CD4-positive, alpha-beta T cell (primary cell): ENCODE data around the gene GDAP1L1. TPM values are rescaled to one million over a fixed set of nuclear protein-coding genes. Genes with fewer than 3 reads are reported as not detected.
"Not testable (repeated sequence)": the region's sequence is repeated elsewhere in the genome, so short reads cannot be mapped to it uniquely, and the experiment has no call there.

Experiments used
- ATAC-seq: fragments of 200-7000 bp; cut with Tn5 transposase; one replicate; pipeline ENCODE4 v1.10.0; 2022; ENCODE audit warnings: mild to moderate bottlenecking; ENCODE audit not compliant: poor library complexity
- CTCF ChIA-PET: fragments of 350-600 bp; sonication (Branson Sonifier 250); formaldehyde crosslinking; loops from one replicate; lab custom pipeline; 2021; ENCODE audit warnings: antibody characterized with exemption, inconsistent platforms; lab: Charles Lee
- POLR2A ChIA-PET: fragments of 350-600 bp; sonication (Branson Sonifier 250); formaldehyde crosslinking; loops from one replicate; lab custom pipeline; 2021; ENCODE audit warnings: antibody characterized with exemption, inconsistent platforms; lab: Charles Lee
- DNase-seq, 14 experiments: peaks; one replicate each; pipeline ENCODE4 v3.0.0-alpha.2; 2013 to 2020; ENCODE audit warnings: mixed read lengths in 2 of 14
- H3K27ac ChIP-seq, 2 donors: one replicate each; pipeline versions ENCODE4 v1.5.1 to v1.7.0; 2013; ENCODE audit warnings: low read length in 2 of 2, low read depth in 1 of 2, mild to moderate bottlenecking in 1 of 2
- H3K27me3 ChIP-seq, 2 experiments: 1 replicate in 1 of 2; 2 replicates in 1 of 2; pipeline versions ENCODE4 v1.6.1 to v1.7.0; 2013; ENCODE audit warnings: low read length in 2 of 2, control low read depth in 1 of 2, mild to moderate bottlenecking in 1 of 2, moderate library complexity in 1 of 2; ENCODE audit not compliant: insufficient read depth in 2 of 2, control insufficient read depth in 1 of 2
- H3K36me3 ChIP-seq: one replicate; pipeline ENCODE4 v1.6.1; 2013; ENCODE audit warnings: low read length, control low read depth; ENCODE audit not compliant: insufficient read depth
- H3K4me1 ChIP-seq: one replicate; pipeline ENCODE4 v1.6.1; 2013; ENCODE audit warnings: low read length, control low read depth; ENCODE audit not compliant: insufficient read depth
- H3K4me3 ChIP-seq: one replicate; pipeline ENCODE4 v1.5.1; 2013; ENCODE audit warnings: mild to moderate bottlenecking, low read length, moderate library complexity
- H3K9me3 ChIP-seq, 2 experiments: 1 replicate in 1 of 2; 2 replicates in 1 of 2; pipeline versions ENCODE4 v1.6.1 to v1.7.0; 2013; ENCODE audit warnings: low read length in 2 of 2, mild to moderate bottlenecking in 2 of 2, control low read depth in 1 of 2, moderate library complexity in 1 of 2; ENCODE audit not compliant: control insufficient read depth in 1 of 2, insufficient read depth in 1 of 2
- H3K27ac Mint-ChIP-seq: one replicate; pipeline ENCODE4 v1.8.0; 2020; ENCODE audit warnings: mixed read lengths
- H3K27me3 Mint-ChIP-seq: one replicate; pipeline ENCODE4 v1.8.0; 2021; ENCODE audit warnings: mixed read lengths
- H3K36me3 Mint-ChIP-seq: one replicate; pipeline ENCODE4 v1.8.0; 2021; ENCODE audit warnings: low read depth, mixed read lengths
- H3K4me1 Mint-ChIP-seq: one replicate; pipeline ENCODE4 v1.8.0; 2021; ENCODE audit warnings: low read depth, mixed read lengths
- H3K4me3 Mint-ChIP-seq: one replicate; pipeline ENCODE4 v1.8.0; 2020; ENCODE audit warnings: mild to moderate bottlenecking, mixed read lengths
- H3K9me3 Mint-ChIP-seq: one replicate; pipeline ENCODE4 v1.8.0; 2020; ENCODE audit warnings: mixed read lengths
- CTCF ChIP-seq: fragments of 200-600 bp; IDR thresholded peaks from one replicate; pipeline ENCODE4 v1.8.0; 2022; ENCODE audit warnings: antibody characterized with exemption, mild to moderate bottlenecking
- intact Hi-C, 2 experiments: fragments of 100-400 bp; cut with DNase I in 1 of 2; cut with micrococcal nuclease in 1 of 2; formaldehyde crosslinking; loops; one replicate each; pipeline versions ENCODE4 v1.15.1 to v1.9.0; 2023 to 2025; cut with DNase I, micrococcal nuclease
- total RNA-seq, 174 experiments: library from RNA in 2 of 174; stranded (reverse) in 2 of 174; gene quantifications; one replicate each; pipeline ENCODE4 v1.2.3 and lab custom pipeline; 2021 to 2026

GDAP1L1 gene
- total RNA-seq, 2 experiments from 2014 or later, result not detected

GRCh38 chr20:44291754-44292153 lies 44.6 kb downstream of the GDAP1L1 start:
- POLR2A ChIA-PET, result no interaction called here
- peaks cover 3% of the 10 kb centered on the region for H3K36me3 ChIP-seq
- H3K4me1 ChIP-seq, result no peaks in the 10 kb centered on the region
- CTCF ChIA-PET, result no interaction called here
- no peaks in the 10 kb centered on the region for H3K27me3 ChIP-seq
- no peak for TF ChIP-seq CTCF
- no peak overlapping the region for H3K27ac ChIP-seq
- intact Hi-C loops, result no loop called here
- H3K9me3 ChIP-seq, result no peaks in the 10 kb centered on the region
- Mint-ChIP-seq H3K27me3 (no peaks in the 10 kb centered on the region), H3K9me3 (no peaks in the 10 kb centered on the region), H3K27ac (no peak overlapping the region), H3K4me1 (no peaks in the 10 kb centered on the region), H3K4me3 (no peak overlapping the region), H3K36me3 (peaks cover 27% of the 10 kb centered on the region)
- ATAC-seq (no peak), DNase-seq (no peak)
- H3K4me3 ChIP-seq, result no peak overlapping the region

DNA sequence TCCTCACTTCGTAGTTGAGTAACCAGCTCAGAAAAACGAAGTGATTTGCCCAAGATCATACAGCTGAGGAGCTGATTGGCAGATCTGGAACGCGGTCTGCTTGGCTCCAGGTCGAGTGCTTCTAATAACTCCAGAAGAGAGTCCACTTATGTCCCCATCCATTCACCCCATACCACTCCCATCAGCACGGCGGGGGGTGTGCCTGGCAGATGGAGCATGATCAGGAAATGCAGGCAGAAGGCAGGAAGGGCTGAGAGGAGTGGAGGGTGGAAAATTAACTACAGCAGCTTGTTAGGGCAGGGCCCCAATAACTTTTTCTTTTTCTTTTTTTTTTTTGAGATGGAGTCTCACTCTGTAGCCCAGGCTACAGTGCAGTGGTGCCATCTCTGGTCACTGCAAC lies 48.9 kb downstream of the GDAP1L1 start:
- CTCF ChIA-PET, result interaction anchor here (1.4 kb wide), 1 partner anchor 15 kb away, joined by 3 read pairs; the partner anchor contains the start of gene FITM2
- ATAC-seq, result no peak
- intact Hi-C loops, result no loop called here
- Mint-ChIP-seq H3K4me1 (no peaks in the 10 kb centered on the region), H3K27ac (no peak overlapping the region), H3K27me3 (no peaks in the 10 kb centered on the region), H3K4me3 (no peak overlapping the region), H3K36me3 (peaks cover 6% of the 10 kb centered on the region), H3K9me3 (no peaks in the 10 kb centered on the region)
- Histone ChIP-seq H3K4me1 (no peaks in the 10 kb centered on the region), H3K36me3 (no peaks in the 10 kb centered on the region), H3K27ac (no peak overlapping the region), H3K4me3 (no peak overlapping the region), H3K27me3 (no peaks in the 10 kb centered on the region), H3K9me3 (no peaks in the 10 kb centered on the region)
- TF ChIP-seq CTCF, result no peak
- POLR2A ChIA-PET, result no interaction called here
- DNase-seq, result no peak

DNA sequence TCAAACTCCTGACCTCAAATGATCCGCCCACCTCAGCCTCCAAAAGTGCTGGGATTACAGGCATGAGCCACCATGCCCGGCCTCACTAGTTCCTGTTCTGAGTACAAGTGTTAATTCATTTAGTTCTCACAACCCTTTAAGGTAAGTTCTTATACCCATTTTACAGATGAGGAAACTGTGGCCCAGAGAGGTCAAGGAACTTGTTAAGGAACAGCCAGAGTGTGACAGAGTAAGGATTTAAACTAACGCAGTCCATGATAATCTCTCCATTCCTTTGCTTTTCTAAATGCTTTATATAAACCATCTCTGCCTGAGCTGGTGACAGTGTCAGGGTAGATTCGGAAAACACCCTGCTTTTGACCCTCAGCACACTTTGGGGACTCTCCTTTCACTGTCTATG lies 50.6 kb downstream of the GDAP1L1 start:
- no peaks in the 10 kb centered on the region for H3K9me3 Mint-ChIP-seq
- Histone ChIP-seq H3K4me1 (no peaks in the 10 kb centered on the region), H3K36me3 (no peaks in the 10 kb centered on the region), H3K27ac (no peak overlapping the region), H3K9me3 (no peaks in the 10 kb centered on the region), H3K4me3 (no peak overlapping the region), H3K27me3 (no peaks in the 10 kb centered on the region)
- no peak for TF ChIP-seq CTCF
- no peak for ATAC-seq
- H3K27ac Mint-ChIP-seq, result no peak overlapping the region
- POLR2A ChIA-PET, result no interaction called here
- no peak overlapping the region for H3K4me3 Mint-ChIP-seq
- H3K27me3 Mint-ChIP-seq, result no peaks in the 10 kb centered on the region
- CTCF ChIA-PET, result no interaction called here
- peaks cover 3% of the 10 kb centered on the region for H3K4me1 Mint-ChIP-seq
- intact Hi-C loops, result no loop called here
- H3K36me3 Mint-ChIP-seq, result peaks cover 6% of the 10 kb centered on the region
- no peak for DNase-seq

GRCh38 chr20:44299011-44299535 lies 52.0 kb downstream of the GDAP1L1 start:
- H3K4me1 Mint-ChIP-seq, H3K27ac ChIP-seq, DNase-seq, H3K36me3 ChIP-seq, H3K4me1 ChIP-seq, H3K27me3 ChIP-seq, H3K4me3 ChIP-seq, H3K9me3 ChIP-seq, H3K4me3 Mint-ChIP-seq, H3K27ac Mint-ChIP-seq, intact Hi-C loops, H3K9me3 Mint-ChIP-seq, CTCF ChIA-PET, H3K27me3 Mint-ChIP-seq, POLR2A ChIA-PET, ATAC-seq: not testable (repeated sequence)
- H3K36me3 Mint-ChIP-seq, result peaks cover 13% of the 10 kb centered on the region
